Epithelial cell of prostate (primary cell): Measurements from ENCODE around the gene CXCL3.
A peak's percentile ranks its signal among the peaks of the same experiment; 100 is the strongest.

Source experiments
- DNase-seq: peaks from one replicate; pipeline ENCODE4 v3.0.0-alpha.2; 2011; ENCODE audit warnings: low read depth, low spot score
- H3K27ac ChIP-seq: fragments of 450-650 bp; 2 replicates; pipeline ENCODE4 v1.5.1; 2017; ENCODE audit warnings: mild to moderate bottlenecking

The CXCL3 gene

DNA sequence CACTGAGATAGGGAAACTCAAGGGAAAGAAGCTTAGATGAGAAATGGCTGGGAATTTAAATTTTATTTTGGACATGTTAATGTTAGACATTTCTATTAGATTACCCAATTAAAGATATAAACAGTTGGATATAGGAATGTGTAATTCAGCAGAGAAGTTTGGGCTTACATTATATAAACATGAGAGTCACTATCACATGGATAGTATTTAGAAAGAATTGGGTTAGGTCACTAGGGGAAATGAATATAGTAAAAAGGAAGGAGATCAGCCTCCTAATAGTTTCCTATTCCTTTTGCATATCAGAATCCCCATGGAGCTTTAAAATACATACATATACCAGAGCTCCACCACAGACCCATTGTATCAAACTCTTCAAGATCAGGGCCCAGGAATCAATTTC is 20.4 kb downstream of the CXCL3 start:
- H3K27ac ChIP-seq: no peak overlapping the region
- DNase-seq: no peak

- H3K27ac ChIP-seq: peak overlapping the region; percentile 73
- DNase-seq: peak; percentile 57
Measured at GRCh38 chr4:74016068-74016467, 22.4 kb downstream of the CXCL3 start.

GRCh38 chr4:74015126-74015780 is 23.2 kb downstream of the CXCL3 start:
- no peak for DNase-seq

GRCh38 chr4:74014332-74014731 is 24.2 kb downstream of the CXCL3 start:
- DNase-seq: no peak

More at GRCh38 chr4:74015126-74015780, 23.2 kb downstream of the CXCL3 start:
- peak overlapping the region; percentile 73 for H3K27ac ChIP-seq

DNA sequence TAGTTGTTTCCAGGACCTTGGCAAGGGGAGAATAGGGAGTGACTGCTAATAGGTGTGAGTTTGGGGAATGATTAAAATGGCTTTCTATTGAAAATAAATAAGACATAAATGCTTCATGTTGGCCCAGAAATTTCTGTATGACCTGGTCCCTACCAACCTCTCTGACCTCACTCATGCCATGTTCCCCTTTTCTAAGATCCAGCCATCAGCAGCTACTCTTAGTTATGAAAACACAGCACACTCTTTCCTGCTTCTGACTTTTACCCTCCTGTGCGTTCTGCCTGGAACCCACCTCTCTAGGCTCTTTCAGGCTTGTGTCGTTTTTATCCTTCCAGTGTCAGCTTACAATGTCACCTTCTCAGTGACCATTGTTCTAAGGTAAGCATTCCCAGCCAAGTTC is 25.2 kb downstream of the CXCL3 start:
- H3K27ac ChIP-seq: no peak overlapping the region
- DNase-seq: no peak

More at GRCh38 chr4:74014332-74014731, 24.2 kb downstream of the CXCL3 start:
- no peak overlapping the region for H3K27ac ChIP-seq

DNA sequence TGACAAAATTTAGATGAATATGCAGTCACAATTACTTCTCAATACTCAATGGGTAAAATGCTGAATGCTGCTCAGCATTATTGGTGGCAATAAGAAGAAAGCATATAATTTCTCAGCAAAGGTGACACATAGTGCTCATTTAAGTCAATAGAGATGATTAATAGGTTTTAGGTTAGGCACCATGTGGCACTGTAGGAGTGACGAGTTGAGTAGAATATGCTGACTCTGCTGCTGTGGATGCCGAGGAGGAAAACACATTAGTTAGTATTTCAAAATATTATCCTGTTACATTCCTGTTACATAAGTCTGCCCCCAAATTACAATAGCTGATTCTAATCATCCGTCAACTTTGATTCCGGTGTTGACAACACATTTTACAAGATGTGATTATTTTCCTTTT is 26.4 kb downstream of the CXCL3 start:
- DNase-seq: no peak

GRCh38 chr4:74009307-74009706 is 29.2 kb downstream of the CXCL3 start:
- H3K27ac ChIP-seq: no peak overlapping the region
- DNase-seq: no peak

More for the DNA sequence above, 26.4 kb downstream of the CXCL3 start:
- no peak overlapping the region for H3K27ac ChIP-seq

DNA sequence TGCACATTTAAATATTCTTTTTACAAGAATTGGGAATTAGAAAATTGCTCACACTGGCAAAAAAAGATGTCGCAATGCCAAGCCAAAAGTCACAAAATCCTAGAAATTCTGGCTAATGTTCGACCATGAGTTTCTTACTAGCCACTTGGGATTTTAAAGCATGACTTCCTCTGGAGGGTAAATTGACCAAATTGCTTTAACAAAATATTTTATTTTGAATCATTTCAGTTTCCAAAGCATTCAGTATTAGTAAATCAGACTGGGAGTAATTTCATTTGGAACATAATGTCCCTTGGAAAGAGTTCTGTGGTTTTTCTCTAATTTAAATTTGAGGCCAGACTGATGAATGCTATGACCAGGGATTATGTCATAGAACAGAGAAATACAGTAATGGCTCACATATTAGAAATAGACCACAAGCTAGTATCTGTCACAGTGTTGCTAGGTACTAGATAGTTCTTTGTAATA is 32.4 kb downstream of the CXCL3 start:
- DNase-seq: no peak
- H3K27ac ChIP-seq: peak overlapping the region; percentile 94

- H3K27ac ChIP-seq: peak overlapping the region; percentile 94
- peak; percentile 56 for DNase-seq
Measured at GRCh38 chr4:74005528-74005927, 33.0 kb downstream of the CXCL3 start.

- DNase-seq: no peak
- H3K27ac ChIP-seq: peak overlapping the region; percentile 94
Measured at GRCh38 chr4:74004668-74005067, 33.8 kb downstream of the CXCL3 start.

GRCh38 chr4:74000301-74000700 is 38.2 kb downstream of the CXCL3 start:
- DNase-seq: no peak
- H3K27ac ChIP-seq: no peak overlapping the region

GRCh38 chr4:73998040-73999011 is 40.2 kb downstream of the CXCL3 start, which contains the start of gene CXCL5:
Gene CXCL5, minus strand, starts transcription at chr4:73998677. Its CDS starts 96 bp downstream, at chr4:73998581.
- DNase-seq: no peak
- H3K27ac ChIP-seq: peak within 1 kb of the TSS; percentile 5

GRCh38 chr4:73992050-73992449 is 46.4 kb downstream of the CXCL3 start:
- no peak overlapping the region for H3K27ac ChIP-seq
- no peak for DNase-seq

- H3K27ac ChIP-seq: no peak overlapping the region
- no peak for DNase-seq
Measured at GRCh38 chr4:73991742-73992000, 46.8 kb downstream of the CXCL3 start.

DNA sequence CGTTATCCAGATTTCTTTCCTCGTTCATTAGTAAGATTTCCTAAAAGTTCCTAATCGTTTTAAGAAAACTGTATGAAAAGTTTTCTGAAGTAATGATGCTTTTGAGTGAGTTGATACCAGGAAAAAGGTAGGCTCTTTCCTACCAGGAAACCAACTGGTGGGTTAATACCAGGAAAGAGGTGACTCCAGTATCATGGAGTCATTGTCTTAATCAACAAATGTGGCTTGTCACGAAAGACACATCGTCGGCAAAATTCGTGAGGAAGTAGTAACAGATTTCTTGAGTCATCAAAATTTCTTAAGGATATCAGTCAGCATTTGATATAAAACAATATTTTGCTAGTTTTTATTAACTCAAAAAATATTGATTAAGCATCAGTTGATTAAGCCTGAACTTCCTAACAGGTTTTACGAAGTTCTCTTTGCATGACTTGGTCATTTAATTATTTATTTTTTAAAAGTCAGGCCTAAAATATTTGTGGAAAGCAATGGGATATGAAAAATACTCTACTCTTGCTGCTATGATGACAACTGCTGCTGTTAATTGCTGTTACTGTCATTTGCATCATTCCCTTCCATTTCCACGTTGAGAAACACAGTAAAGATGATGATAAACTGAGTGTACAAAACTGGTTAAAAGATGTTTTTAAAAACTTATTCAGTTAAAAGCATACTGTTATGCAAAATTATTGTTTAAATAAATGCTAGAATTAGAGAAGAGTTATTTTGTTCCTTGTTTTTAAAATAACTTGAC is 47.3 kb downstream of the CXCL3 start:
- no peak for DNase-seq
- no peak overlapping the region for H3K27ac ChIP-seq

- DNase-seq: no peak
Measured at GRCh38 chr4:73989928-73990327, 48.6 kb downstream of the CXCL3 start.

GRCh38 chr4:73989031-73989430 is 49.5 kb downstream of the CXCL3 start:
- H3K27ac ChIP-seq: no peak overlapping the region
- no peak for DNase-seq

More at GRCh38 chr4:73989928-73990327, 48.6 kb downstream of the CXCL3 start:
- H3K27ac ChIP-seq: no peak overlapping the region

- no peak within 1 kb of the TSS for H3K27ac ChIP-seq
- no peak for DNase-seq
Measured at GRCh38 chr4:73988061-73988460, 50.4 kb downstream of the CXCL3 start, which contains the start of gene PPBP. Gene PPBP, minus strand, starts transcription at chr4:73988190. Its CDS starts 87 bp downstream, at chr4:73988103.
